ENCODE measurements around the gene KAZN.
"Not testable (repeated sequence)": the region's sequence is repeated elsewhere in the genome, so short reads cannot be mapped to it uniquely, and the experiment has no call there.

KAZN gene

GRCh38 chr1:14577261-14577660 is 21.2 kb upstream of the KAZN start:
- H3K4me1 ChIP-seq (ENCODE audit: control insufficient read depth in 1 of 2, insufficient read depth in 1 of 2, low read depth in 1 of 2, low read length in 1 of 2), result no peaks in the 10 kb centered on the region
- no peaks in the 10 kb centered on the region for H3K36me3 ChIP-seq
- no peaks in the 10 kb centered on the region for H3K9me3 ChIP-seq
- H3K27ac ChIP-seq, result no peak overlapping the region
- H3K4me3 ChIP-seq (ENCODE audit: low read depth in 1 of 2, low read length in 1 of 2), result no peak overlapping the region
- TF ChIP-seq CTCF (IDR thresholded peaks at IDR 0.05), result no peak
- peaks cover 7% of the 10 kb centered on the region for H3K27me3 ChIP-seq

DNA sequence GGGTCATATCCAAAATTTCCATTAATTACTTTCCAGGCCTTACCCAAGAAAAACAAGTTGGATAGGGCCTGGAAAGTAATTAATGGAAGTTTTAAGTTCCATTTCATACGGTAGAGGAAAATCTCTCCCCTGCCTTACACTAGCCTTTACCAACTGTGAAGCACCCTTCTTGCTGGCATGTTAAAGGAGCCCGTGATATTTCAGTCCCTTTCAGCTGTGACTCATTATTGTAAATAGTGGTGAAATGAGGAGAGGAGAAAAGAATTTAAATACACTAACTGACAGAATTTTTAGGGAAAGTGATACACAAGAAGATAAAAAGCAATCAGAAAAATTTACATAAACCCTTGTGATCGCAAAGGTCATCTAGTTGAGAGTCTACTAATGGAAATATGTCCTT is 20.3 kb upstream of the KAZN start:
- H3K27ac ChIP-seq, result no peak overlapping the region
- TF ChIP-seq CTCF (IDR thresholded peaks at IDR 0.05), result no peak
- no peaks in the 10 kb centered on the region for H3K9me3 ChIP-seq
- H3K27me3 ChIP-seq, result peaks cover 10% of the 10 kb centered on the region
- no peaks in the 10 kb centered on the region for H3K36me3 ChIP-seq
- no peaks in the 10 kb centered on the region for H3K4me1 ChIP-seq (ENCODE audit: control insufficient read depth in 1 of 2, insufficient read depth in 1 of 2, low read depth in 1 of 2, low read length in 1 of 2)
- H3K4me3 ChIP-seq (ENCODE audit: low read depth in 1 of 2, low read length in 1 of 2), result no peak overlapping the region

- H3K9me3 ChIP-seq; H3K4me1 ChIP-seq (ENCODE audit: control insufficient read depth in 1 of 2, insufficient read depth in 1 of 2, low read depth in 1 of 2, low read length in 1 of 2); H3K4me3 ChIP-seq (ENCODE audit: low read depth in 1 of 2, low read length in 1 of 2); H3K27ac ChIP-seq; H3K36me3 ChIP-seq: not testable (repeated sequence)
- H3K27me3 ChIP-seq, result peaks cover 19% of the 10 kb centered on the region
These were observed 18.2 kb upstream of the KAZN start for GRCh38 chr1:14580295-14580694.

DNA sequence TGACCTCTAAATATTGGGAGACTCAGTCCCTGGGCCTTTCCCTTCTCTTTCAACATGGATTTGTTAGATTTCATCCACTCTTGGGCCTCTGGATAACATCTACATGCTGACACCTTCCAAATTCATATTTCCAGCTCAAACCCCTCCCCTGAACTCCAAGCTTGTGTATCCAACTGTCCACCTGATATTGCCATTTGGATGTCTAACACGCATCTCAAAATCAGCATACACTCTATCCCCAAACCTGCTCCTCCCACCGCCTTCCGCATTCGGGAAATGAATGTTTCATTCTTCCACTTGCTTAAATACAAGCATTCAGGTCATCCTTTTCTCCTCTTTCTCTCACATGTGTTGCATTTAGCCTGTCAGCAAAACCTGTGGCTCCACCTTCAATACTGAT is 17.5 kb upstream of the KAZN start:
- Histone ChIP-seq H3K36me3 (no peaks in the 10 kb centered on the region), H3K27ac (no peak overlapping the region), H3K4me1 (ENCODE audit: control insufficient read depth in 1 of 2, insufficient read depth in 1 of 2, low read depth in 1 of 2, low read length in 1 of 2) (no peaks in the 10 kb centered on the region), H3K27me3 (peaks cover 19% of the 10 kb centered on the region), H3K4me3 (ENCODE audit: low read depth in 1 of 2, low read length in 1 of 2) (no peak overlapping the region), H3K9me3 (no peaks in the 10 kb centered on the region)
- no peak for TF ChIP-seq CTCF (IDR thresholded peaks at IDR 0.05)

GRCh38 chr1:14583788-14584187 is 14.7 kb upstream of the KAZN start:
- no peaks in the 10 kb centered on the region for H3K9me3 ChIP-seq
- peaks cover 12% of the 10 kb centered on the region for H3K27me3 ChIP-seq
- H3K36me3 ChIP-seq, result no peaks in the 10 kb centered on the region
- H3K27ac ChIP-seq, result no peak overlapping the region
- no peaks in the 10 kb centered on the region for H3K4me1 ChIP-seq (ENCODE audit: control insufficient read depth in 1 of 2, insufficient read depth in 1 of 2, low read depth in 1 of 2, low read length in 1 of 2)
- no peak overlapping the region for H3K4me3 ChIP-seq (ENCODE audit: low read depth in 1 of 2, low read length in 1 of 2)
- no peak for TF ChIP-seq CTCF (IDR thresholded peaks at IDR 0.05)

DNA sequence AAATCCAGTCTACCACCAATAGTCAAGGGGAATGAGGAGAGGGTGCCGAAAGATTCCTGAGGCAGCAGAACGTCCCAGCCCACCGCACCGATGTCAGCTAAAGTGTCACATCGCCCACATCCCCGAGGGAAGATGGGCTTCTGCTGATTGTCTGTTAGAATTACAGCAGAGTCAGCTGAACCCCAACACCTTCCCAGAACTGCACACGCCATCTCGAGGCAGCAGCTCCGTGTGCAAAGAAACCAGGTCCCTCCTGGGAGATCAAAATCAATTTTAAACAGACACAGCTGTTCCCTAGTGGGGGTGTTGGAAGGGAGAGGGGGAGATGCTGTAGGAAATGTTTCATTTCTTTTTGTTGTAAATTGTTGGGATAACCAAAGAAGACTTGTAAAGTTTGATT is 12.8 kb upstream of the KAZN start:
- Histone ChIP-seq H3K4me1 (ENCODE audit: control insufficient read depth in 1 of 2, insufficient read depth in 1 of 2, low read depth in 1 of 2, low read length in 1 of 2) (no peaks in the 10 kb centered on the region), H3K4me3 (ENCODE audit: low read depth in 1 of 2, low read length in 1 of 2) (no peak overlapping the region), H3K36me3 (no peaks in the 10 kb centered on the region), H3K9me3 (no peaks in the 10 kb centered on the region), H3K27me3 (peaks cover 19% of the 10 kb centered on the region), H3K27ac (no peak overlapping the region)
- no peak for TF ChIP-seq CTCF (IDR thresholded peaks at IDR 0.05)
